ENCODE results near the gene TSBP1.
"Not testable (repeated sequence)": the region's sequence is repeated elsewhere in the genome, so short reads cannot be mapped to it uniquely, and the experiment has no call there.

Gene TSBP1

GRCh38 chr6:32375739-32376529 lies 4.2 kb upstream of the TSBP1 start:
- DNase-seq (ENCODE audit: low read depth, low spot score), result no peak

GRCh38 chr6:32371229-32371628 lies 474 bp downstream of the TSBP1 start:
- no peak for DNase-seq (ENCODE audit: low read depth, low spot score)

- no peak for DNase-seq (ENCODE audit: low read depth, low spot score)
These were observed 1.2 kb downstream of the TSBP1 start for GRCh38 chr6:32370505-32370904.

- DNase-seq (ENCODE audit: low read depth, low spot score), result no peak
These were observed 2.0 kb downstream of the TSBP1 start for GRCh38 chr6:32369660-32370059.

GRCh38 chr6:32367644-32368043 lies 4.1 kb downstream of the TSBP1 start:
- DNase-seq (ENCODE audit: low read depth, low spot score), result no peak

- not testable (repeated sequence) for DNase-seq (ENCODE audit: low read depth, low spot score)
These were observed 12.5 kb downstream of the TSBP1 start for GRCh38 chr6:32359225-32359624.

- not testable (repeated sequence) for DNase-seq (ENCODE audit: low read depth, low spot score)
These were observed 13.2 kb downstream of the TSBP1 start for GRCh38 chr6:32358548-32358947.

- DNase-seq (ENCODE audit: low read depth, low spot score), result no peak
These were observed 16.7 kb downstream of the TSBP1 start for GRCh38 chr6:32355018-32355417.

GRCh38 chr6:32353348-32353747 lies 18.4 kb downstream of the TSBP1 start:
- DNase-seq (ENCODE audit: low read depth, low spot score), result no peak

- no peak for DNase-seq (ENCODE audit: low read depth, low spot score)
These were observed 31.5 kb downstream of the TSBP1 start for GRCh38 chr6:32340242-32340641.

GRCh38 chr6:32337186-32337805 lies 34.4 kb downstream of the TSBP1 start:
- DNase-seq (ENCODE audit: low read depth, low spot score), result no peak

- DNase-seq (ENCODE audit: low read depth, low spot score), result no peak
These were observed 39.3 kb downstream of the TSBP1 start for GRCh38 chr6:32332433-32332832.

GRCh38 chr6:32329141-32329540 lies 42.6 kb downstream of the TSBP1 start:
- no peak for DNase-seq (ENCODE audit: low read depth, low spot score)

- no peak for DNase-seq (ENCODE audit: low read depth, low spot score)
These were observed 44.6 kb downstream of the TSBP1 start for GRCh38 chr6:32327103-32327502.

GRCh38 chr6:32318501-32318900 lies 53.2 kb downstream of the TSBP1 start:
- DNase-seq (ENCODE audit: low read depth, low spot score), result no peak

- DNase-seq (ENCODE audit: low read depth, low spot score), result no peak
These were observed 54.2 kb downstream of the TSBP1 start for GRCh38 chr6:32317541-32317940.

GRCh38 chr6:32313964-32314363 lies 57.7 kb downstream of the TSBP1 start:
- no peak for DNase-seq (ENCODE audit: low read depth, low spot score)

GRCh38 chr6:32298632-32299336 lies 72.9 kb downstream of the TSBP1 start:
- no peak for DNase-seq (ENCODE audit: low read depth, low spot score)

GRCh38 chr6:32294980-32295379 lies 76.7 kb downstream of the TSBP1 start:
- DNase-seq (ENCODE audit: low read depth, low spot score), result not testable (repeated sequence)

- DNase-seq (ENCODE audit: low read depth, low spot score), result no peak
These were observed 77.1 kb downstream of the TSBP1 start for GRCh38 chr6:32294566-32294965.

GRCh38 chr6:32293695-32294094 lies 78.0 kb downstream of the TSBP1 start:
- no peak for DNase-seq (ENCODE audit: low read depth, low spot score)

- no peak for DNase-seq (ENCODE audit: low read depth, low spot score)
These were observed 80.2 kb downstream of the TSBP1 start for GRCh38 chr6:32291543-32291942.
